ENCODE data around the gene IQGAP1.
A peak's percentile ranks its signal among the peaks of the same experiment; 100 is the strongest.

The IQGAP1 gene

DNA sequence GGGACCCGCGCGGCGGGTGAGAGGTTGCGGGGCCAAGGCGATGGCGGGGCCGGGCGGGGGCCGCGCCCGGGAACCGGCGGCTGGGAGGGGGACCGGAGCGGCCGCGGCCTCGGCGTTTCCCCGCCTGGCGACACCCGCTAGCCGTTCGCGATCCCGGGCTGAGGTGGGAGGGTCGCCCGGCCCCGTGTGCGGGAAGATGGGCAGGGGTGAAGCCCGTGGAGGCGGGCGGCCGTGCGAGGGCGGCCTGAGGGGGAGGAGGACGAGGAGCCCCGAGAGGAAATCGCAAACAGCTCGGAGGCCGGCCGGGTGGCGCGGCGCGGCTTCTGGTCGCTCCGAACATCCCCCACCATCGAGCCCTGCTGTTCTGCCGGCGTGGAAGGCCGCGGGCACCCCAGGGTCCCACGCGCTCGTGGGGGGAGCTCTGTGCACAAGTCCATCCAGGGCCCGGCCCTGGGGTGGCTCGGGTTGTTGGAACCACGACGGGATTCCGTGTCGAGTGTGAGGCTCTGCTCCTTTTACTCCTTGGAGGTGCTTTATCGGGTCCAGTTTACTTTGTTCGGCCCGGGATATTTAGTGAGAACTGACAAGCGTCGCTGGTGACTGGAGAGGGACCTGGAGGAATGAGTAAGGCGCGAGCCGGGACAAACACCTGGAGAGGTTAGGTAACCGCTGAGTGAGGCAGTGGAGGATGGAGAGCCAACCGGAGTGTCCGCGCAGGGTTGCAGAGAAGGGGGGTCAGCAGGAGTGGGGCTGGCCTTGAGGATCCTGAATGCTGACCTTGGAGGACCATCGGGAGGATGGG lies 142.4 kb downstream of the IQGAP1 start:
- DNase-seq (ENCODE audit: low read depth): peak; percentile 45
- TF ChIP-seq CTCF (conservative IDR thresholded peaks at IDR 0.05; ENCODE audit: low read length): no peak; the same call in 1 of the 2 replicates
- H3K4me3 ChIP-seq (ENCODE audit: low read length): peak overlapping the region; percentile 82

- no peak for TF ChIP-seq CTCF (conservative IDR thresholded peaks at IDR 0.05; ENCODE audit: low read length)
- H3K4me3 ChIP-seq (ENCODE audit: low read length): peak overlapping the region; percentile 82
- DNase-seq (ENCODE audit: low read depth): no peak
Observed at GRCh38 chr15:90531147-90531546, 143.1 kb downstream of the IQGAP1 start.

- H3K4me3 ChIP-seq (ENCODE audit: low read length): no peak overlapping the region
- no peak for TF ChIP-seq CTCF (conservative IDR thresholded peaks at IDR 0.05; ENCODE audit: low read length)
- no peak for DNase-seq (ENCODE audit: low read depth)
Observed at GRCh38 chr15:90535254-90535653, 147.2 kb downstream of the IQGAP1 start.

GRCh38 chr15:90539789-90540188 lies 151.7 kb downstream of the IQGAP1 start:
- no peak for DNase-seq (ENCODE audit: low read depth)
- TF ChIP-seq CTCF (conservative IDR thresholded peaks at IDR 0.05; ENCODE audit: low read length): no peak
- H3K4me3 ChIP-seq (ENCODE audit: low read length): no peak overlapping the region

- H3K4me3 ChIP-seq (ENCODE audit: low read length): no peak overlapping the region
- no peak for DNase-seq (ENCODE audit: low read depth)
- no peak for TF ChIP-seq CTCF (conservative IDR thresholded peaks at IDR 0.05; ENCODE audit: low read length)
Observed at GRCh38 chr15:90540768-90541167, 152.7 kb downstream of the IQGAP1 start.

DNA sequence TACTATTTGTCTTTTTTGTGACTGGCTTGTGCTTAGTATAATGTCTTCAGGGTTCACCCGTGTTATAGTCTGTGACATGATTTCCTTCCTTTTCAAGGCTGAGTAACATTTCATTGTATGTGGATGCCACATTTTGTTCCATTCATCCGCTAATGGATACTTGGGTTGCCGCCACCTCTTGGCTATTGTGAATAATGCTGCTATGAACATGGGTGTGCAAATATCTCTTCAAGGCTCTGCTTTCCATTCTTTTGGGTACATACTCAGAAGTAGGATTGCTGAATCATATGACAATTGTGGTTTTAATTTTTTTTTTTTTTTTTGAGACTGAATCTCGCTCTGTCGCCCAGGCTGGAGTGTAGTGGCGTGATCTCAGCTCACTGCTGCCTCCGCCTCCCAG lies 157.1 kb downstream of the IQGAP1 start:
- DNase-seq (ENCODE audit: low read depth): peak; percentile 15
- no peak overlapping the region for H3K4me3 ChIP-seq (ENCODE audit: low read length)
- no peak for TF ChIP-seq CTCF (conservative IDR thresholded peaks at IDR 0.05; ENCODE audit: low read length)

DNA sequence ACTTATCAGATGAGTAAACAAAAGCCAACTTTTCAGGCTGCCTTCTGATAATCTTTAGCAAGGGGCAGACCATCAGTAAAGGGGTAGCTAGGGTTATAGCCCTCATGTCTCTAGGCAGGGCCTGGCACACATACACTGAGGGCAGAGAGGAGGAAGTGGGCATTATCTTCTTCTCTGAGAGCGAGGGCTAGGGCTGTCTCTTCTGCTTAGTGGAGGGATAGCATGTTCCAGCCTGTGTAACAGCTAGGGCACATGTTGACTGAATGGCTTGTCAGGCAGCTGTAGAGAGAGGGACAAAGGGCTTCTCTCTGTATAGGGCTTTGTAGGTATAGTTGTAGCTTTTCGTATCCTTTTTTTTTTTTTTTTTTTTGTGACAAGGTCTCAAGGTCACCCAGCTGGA lies 159.5 kb downstream of the IQGAP1 start:
- DNase-seq (ENCODE audit: low read depth): no peak
- no peak overlapping the region for H3K4me3 ChIP-seq (ENCODE audit: low read length)
- no peak for TF ChIP-seq CTCF (conservative IDR thresholded peaks at IDR 0.05; ENCODE audit: low read length)
